ENCODE data around the gene AOC1.

GRCh38 chr7:150860291-150860977, 8.1 kb downstream of the AOC1 start:
- TF ChIP-seq POLR2A (IDR thresholded peaks at IDR 0.05) (no peak), EP300 (IDR thresholded peaks at IDR 0.05) (no peak)
- TF ChIP-seq, protein P1, sequence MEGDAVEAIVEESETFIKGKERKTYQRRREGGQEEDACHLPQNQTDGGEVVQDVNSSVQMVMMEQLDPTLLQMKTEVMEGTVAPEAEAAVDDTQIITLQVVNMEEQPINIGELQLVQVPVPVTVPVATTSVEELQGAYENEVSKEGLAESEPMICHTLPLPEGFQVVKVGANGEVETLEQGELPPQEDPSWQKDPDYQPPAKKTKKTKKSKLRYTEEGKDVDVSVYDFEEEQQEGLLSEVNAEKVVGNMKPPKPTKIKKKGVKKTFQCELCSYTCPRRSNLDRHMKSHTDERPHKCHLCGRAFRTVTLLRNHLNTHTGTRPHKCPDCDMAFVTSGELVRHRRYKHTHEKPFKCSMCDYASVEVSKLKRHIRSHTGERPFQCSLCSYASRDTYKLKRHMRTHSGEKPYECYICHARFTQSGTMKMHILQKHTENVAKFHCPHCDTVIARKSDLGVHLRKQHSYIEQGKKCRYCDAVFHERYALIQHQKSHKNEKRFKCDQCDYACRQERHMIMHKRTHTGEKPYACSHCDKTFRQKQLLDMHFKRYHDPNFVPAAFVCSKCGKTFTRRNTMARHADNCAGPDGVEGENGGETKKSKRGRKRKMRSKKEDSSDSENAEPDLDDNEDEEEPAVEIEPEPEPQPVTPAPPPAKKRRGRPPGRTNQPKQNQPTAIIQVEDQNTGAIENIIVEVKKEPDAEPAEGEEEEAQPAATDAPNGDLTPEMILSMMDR (IDR thresholded peaks at IDR 0.05) = peak in 1 of 3 donors; percentile 20
